NB4 (cell line): ENCODE results near the gene PTCSC3.

ENCODE experiments used
- DNase-seq: peaks from one replicate; pipeline ENCODE4 v3.0.0; 2010; ENCODE audit warnings: low read depth
- H3K4me3 ChIP-seq: one replicate; pipeline ENCODE4 v1.5.1; 2011; ENCODE audit warnings: mild to moderate bottlenecking, low read depth, low read length, moderate library complexity
- MYC ChIP-seq: IDR thresholded peaks from 2 replicates; pipeline ENCODE4 v1.6.1; 2011; ENCODE audit warnings: low read depth, low read length
- POLR2A ChIP-seq: IDR thresholded peaks from 2 replicates; pipeline ENCODE4 v1.6.1; 2011; ENCODE audit warnings: mild to moderate bottlenecking; ENCODE audit not compliant: insufficient read length; ENCODE audit errors: extremely low read depth
- TF ChIP-seq, protein P1 (sequence below): IDR thresholded peaks from one replicate; pipeline ENCODE4 v1.5.1; 2012; ENCODE audit warnings: low read depth, low read length
- TF ChIP-seq, protein P2 (sequence below): IDR thresholded peaks from 2 replicates; pipeline ENCODE4 v1.6.1; 2011; ENCODE audit warnings: low read depth, low read length

The PTCSC3 gene

DNA sequence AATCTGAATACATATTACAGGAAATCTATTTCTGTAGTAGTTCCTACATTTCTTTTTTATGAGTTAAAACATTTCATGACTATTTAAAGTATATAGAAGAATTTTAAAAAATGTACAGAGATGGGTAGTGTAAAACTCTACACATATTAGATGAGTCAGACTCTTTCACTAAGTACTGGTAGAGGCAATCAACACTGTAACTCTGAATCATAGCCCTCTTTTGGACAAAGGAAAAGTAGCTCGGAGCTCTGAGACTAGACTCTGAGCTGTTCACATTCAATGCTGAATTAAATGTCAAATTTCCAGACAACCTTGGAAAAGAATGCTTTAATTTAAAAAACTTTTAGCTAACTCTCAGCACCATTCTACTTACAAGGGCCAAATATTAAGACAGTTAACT lies 3.4 kb downstream of the PTCSC3 start:
- DNase-seq = no peak
- no peak for TF ChIP-seq POLR2A
- TF ChIP-seq, protein P1, sequence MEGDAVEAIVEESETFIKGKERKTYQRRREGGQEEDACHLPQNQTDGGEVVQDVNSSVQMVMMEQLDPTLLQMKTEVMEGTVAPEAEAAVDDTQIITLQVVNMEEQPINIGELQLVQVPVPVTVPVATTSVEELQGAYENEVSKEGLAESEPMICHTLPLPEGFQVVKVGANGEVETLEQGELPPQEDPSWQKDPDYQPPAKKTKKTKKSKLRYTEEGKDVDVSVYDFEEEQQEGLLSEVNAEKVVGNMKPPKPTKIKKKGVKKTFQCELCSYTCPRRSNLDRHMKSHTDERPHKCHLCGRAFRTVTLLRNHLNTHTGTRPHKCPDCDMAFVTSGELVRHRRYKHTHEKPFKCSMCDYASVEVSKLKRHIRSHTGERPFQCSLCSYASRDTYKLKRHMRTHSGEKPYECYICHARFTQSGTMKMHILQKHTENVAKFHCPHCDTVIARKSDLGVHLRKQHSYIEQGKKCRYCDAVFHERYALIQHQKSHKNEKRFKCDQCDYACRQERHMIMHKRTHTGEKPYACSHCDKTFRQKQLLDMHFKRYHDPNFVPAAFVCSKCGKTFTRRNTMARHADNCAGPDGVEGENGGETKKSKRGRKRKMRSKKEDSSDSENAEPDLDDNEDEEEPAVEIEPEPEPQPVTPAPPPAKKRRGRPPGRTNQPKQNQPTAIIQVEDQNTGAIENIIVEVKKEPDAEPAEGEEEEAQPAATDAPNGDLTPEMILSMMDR = no peak
- TF ChIP-seq, protein P2, sequence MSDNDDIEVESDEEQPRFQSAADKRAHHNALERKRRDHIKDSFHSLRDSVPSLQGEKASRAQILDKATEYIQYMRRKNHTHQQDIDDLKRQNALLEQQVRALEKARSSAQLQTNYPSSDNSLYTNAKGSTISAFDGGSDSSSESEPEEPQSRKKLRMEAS = no peak
- H3K4me3 ChIP-seq = no peak overlapping the region

DNA sequence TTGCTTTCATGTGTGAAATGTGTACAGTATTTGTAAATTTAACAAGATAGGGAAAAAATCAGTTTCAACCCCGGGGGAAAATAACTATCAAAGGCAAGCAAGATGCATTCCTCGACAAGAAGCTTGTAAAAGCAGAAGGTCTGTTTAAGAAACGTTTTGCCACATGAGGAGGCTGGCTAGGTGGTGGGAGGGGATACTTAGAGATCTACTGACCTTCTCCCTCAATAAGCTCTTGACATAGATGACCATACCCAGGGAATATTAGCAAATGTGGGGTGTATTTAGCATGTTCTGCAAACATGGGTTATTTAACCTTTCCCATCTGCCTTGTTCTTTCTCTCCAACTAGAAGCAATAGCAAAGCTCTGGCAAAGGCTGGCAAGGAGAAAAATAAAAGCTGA lies 4.9 kb downstream of the PTCSC3 start:
- no peak overlapping the region for H3K4me3 ChIP-seq
- DNase-seq = no peak
- TF ChIP-seq MYC = no peak
- TF ChIP-seq, protein P1 = no peak
- TF ChIP-seq, protein P2 = no peak
- TF ChIP-seq POLR2A = no peak

DNA sequence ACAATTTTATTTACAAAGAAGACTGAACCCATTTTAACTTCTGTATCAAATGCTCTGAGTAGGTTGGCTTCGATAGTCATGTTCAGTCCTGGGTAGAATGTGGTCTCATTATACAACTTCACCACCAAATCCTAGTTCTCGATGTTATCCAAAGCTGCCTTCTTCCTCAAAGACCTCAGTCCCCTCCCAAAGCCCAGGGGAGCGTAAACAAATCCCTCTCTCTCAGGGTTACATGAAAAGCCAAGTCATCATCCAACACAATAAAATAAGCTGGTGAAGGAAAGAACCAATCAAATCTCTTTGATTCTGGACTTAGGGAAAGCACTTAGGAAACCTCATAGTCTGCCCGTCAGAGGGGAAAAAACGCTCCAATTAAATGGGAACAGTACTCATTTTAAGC lies 9.1 kb downstream of the PTCSC3 start:
- no peak for DNase-seq
- H3K4me3 ChIP-seq = no peak overlapping the region
- TF ChIP-seq, protein P2 = no peak
- TF ChIP-seq MYC (no peak), POLR2A (no peak)
- TF ChIP-seq, protein P1 = no peak

DNA sequence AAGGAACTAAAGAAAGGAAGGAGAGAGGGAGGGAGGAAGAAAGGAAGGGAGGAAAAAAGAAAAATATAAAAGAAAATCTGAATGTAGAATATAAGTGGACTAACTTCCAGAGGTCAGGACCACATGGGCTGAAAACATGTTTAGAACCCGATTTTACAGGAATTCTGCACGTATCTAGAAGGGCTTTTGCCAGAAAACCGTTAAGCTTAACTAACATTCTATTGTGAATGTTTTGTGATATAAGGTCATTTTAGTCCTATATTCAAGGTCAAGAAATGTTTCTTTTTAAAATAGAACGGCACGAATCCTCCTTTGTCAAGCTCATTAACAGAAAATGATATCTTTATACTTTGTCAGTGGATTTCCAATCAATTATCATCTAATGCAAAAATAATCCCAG lies 13.1 kb downstream of the PTCSC3 start:
- no peak for DNase-seq
- TF ChIP-seq POLR2A (no peak), MYC (no peak)
- TF ChIP-seq, protein P1 = no peak
- TF ChIP-seq, protein P2 = no peak
- H3K4me3 ChIP-seq = no peak overlapping the region

DNA sequence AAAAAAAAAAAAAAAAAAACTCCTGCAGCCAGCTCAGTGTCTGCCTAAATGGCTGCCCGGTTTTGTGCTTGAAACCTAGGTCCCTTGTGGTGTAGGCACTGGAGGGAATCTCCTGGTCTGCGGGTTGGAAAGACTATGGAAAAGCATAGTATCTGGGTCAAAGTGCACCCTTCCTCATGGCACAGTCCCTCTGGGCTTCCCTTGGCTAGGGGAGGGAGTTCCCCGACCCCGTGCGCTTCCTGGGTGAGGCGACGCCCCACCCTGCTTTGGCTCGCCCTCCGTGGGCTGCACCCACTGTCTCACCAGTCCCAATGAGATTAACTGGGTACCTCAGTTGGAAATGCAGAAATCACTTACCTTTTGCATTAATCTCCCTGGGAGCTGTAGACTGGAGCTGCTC lies 14.3 kb downstream of the PTCSC3 start:
- no peak for DNase-seq
- no peak overlapping the region for H3K4me3 ChIP-seq
- TF ChIP-seq POLR2A (no peak), MYC (no peak)

DNA sequence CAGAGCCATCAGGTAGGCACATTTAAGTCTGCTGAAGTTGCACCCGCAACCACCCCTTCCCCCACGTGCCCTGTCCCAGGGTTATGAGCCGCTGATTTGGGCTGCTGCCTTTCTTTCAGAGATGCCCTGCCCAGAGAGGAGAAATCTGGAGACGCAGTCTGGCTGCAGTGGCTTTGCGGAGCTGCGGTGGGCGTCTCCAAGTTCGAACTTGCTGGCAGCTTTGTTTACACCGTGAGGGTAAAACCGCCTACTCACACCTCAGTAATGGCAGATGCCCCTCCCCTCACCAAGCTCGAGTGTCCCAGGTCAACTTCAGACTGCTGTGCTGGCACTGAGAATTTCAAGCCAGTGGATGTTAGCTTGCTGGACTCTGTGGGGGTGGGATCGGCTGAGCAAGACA lies 14.7 kb downstream of the PTCSC3 start:
- no peak overlapping the region for H3K4me3 ChIP-seq
- TF ChIP-seq, protein P1 = no peak
- no peak for TF ChIP-seq MYC
- no peak for TF ChIP-seq POLR2A
- TF ChIP-seq, protein P2 = no peak
- no peak for DNase-seq
